ENCODE results near the gene B4GALNT4. TPM values are rescaled to one million over a fixed set of nuclear protein-coding genes. Genes with fewer than 3 reads are reported as not detected.

The B4GALNT4 gene
- total and polyA plus RNA-seq, 12 donors: 0.09 to 1.7 (median 0.56) TPM; not detected in 3

DNA sequence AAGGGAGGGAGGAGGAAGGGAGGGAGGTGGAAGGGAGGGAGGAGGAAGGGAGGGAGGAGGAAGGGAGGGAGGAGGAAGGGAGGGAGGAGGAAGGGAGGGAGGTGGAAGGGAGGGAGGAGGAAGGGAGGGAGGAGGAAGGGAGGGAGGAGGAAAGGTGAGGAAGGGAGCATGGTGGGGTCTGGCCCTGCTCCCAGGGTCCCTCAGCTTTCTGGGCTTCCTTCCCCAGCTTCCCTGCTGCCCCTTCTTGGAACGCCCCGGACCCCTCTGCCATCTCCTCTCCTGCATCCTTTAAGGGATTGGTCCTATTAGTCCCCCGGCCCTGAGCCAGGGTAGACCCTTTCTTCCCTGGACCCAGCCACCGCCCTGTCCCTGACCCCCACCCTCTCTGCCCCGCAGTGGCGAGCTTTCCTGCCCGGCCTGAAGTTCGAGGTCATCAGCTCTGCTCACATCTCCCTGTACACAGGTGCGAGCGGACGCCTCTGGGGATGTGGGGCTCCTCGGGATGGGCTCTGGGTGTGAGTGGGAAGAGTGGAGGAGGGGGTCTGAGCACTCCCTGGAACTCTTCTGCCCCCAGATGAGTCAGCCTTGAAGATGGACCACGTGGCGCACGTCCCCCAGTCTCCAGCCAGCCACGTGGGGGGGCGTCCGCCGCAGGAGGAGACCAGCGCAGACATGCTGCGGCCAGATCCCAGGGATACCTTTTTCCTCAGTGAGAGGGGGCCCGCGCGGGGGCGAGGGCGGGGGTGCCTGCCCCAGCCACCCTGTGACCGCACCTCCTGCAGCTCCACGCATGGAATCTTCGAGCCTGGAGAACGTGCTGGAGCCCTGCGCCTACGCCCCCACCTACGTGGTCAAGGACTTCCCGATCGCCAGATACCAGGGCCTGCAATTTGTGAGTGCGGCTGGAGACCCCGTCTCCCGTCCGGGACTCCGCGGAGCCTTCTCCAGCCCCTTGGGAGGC, 6.0 kb downstream of the B4GALNT4 start:
- intact Hi-C loops (cut with DNase I): loop anchor here in 1 of 10 donors (10.0 kb wide), 1 partner anchor 121 kb away; no protein-coding TSS in a partner anchor
- H3K9me3 ChIP-seq: no peaks in the 10 kb centered on the region
- TF ChIP-seq, protein P1, sequence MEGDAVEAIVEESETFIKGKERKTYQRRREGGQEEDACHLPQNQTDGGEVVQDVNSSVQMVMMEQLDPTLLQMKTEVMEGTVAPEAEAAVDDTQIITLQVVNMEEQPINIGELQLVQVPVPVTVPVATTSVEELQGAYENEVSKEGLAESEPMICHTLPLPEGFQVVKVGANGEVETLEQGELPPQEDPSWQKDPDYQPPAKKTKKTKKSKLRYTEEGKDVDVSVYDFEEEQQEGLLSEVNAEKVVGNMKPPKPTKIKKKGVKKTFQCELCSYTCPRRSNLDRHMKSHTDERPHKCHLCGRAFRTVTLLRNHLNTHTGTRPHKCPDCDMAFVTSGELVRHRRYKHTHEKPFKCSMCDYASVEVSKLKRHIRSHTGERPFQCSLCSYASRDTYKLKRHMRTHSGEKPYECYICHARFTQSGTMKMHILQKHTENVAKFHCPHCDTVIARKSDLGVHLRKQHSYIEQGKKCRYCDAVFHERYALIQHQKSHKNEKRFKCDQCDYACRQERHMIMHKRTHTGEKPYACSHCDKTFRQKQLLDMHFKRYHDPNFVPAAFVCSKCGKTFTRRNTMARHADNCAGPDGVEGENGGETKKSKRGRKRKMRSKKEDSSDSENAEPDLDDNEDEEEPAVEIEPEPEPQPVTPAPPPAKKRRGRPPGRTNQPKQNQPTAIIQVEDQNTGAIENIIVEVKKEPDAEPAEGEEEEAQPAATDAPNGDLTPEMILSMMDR (IDR thresholded peaks at IDR 0.05): no peak
- H3K36me3 ChIP-seq: no peaks in the 10 kb centered on the region
- 92 to 93% methylated on average over 36 to 41 of the region's 41 CpGs for WGBS, 2 donors
- H3K4me1 ChIP-seq: no peaks in the 10 kb centered on the region
- H3K27me3 ChIP-seq: peaks cover 0 to 54% (median 17%) of the 10 kb centered on the region in 7 donors
- DNase-seq (peak in 1 of 2 donors; percentile 8), ATAC-seq (no peak)
- no peak overlapping the region for H3K4me3 ChIP-seq
- H3K27ac ChIP-seq: no peak overlapping the region

DNA sequence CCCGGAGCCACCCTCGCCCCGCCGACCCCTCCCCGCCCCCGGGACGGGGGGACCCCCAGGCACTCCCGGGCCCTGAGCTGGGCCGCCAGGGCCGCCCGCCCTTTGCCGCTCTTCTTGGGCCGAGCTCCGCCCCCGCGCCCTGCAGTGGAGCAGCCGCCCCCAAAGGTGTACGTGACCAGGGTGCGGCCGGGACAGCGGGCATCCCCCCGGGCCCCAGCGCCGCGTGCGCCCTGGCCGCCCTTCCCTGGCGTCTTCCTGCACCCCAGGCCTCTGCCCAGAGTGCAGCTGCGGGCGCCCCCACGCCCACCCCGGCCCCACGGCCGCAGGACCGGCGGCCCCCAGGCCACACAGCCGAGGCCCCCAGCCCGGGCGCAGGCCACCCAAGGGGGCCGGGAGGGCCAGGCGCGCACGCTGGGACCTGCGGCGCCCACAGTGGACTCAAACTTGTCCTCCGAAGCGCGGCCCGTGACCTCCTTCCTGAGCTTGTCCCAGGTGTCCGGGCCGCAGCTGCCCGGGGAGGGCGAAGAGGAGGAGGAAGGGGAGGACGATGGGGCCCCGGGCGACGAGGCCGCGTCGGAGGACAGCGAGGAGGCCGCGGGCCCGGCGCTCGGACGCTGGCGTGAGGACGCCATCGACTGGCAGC, 7.4 kb downstream of the B4GALNT4 start:
- DNase-seq: peak in 1 of 2 donors; percentile 7
- Histone ChIP-seq H3K36me3 (no peaks in the 10 kb centered on the region), H3K9me3 (no peaks in the 10 kb centered on the region), H3K4me1 (no peaks in the 10 kb centered on the region), H3K27me3 (peaks cover 0 to 52% (median 8%) of the 10 kb centered on the region in 7 donors), H3K27ac (no peak overlapping the region), H3K4me3 (no peak overlapping the region)
- TF ChIP-seq, protein P1 (IDR thresholded peaks at IDR 0.05): no peak
- intact Hi-C loops (cut with DNase I): loop anchor here in 1 of 10 donors (10.0 kb wide), 1 partner anchor 122 kb away; no protein-coding TSS in a partner anchor
- WGBS, 2 donors: 94 to 97% methylated on average over 58 to 70 of the region's 70 CpGs
- no peak for ATAC-seq

DNA sequence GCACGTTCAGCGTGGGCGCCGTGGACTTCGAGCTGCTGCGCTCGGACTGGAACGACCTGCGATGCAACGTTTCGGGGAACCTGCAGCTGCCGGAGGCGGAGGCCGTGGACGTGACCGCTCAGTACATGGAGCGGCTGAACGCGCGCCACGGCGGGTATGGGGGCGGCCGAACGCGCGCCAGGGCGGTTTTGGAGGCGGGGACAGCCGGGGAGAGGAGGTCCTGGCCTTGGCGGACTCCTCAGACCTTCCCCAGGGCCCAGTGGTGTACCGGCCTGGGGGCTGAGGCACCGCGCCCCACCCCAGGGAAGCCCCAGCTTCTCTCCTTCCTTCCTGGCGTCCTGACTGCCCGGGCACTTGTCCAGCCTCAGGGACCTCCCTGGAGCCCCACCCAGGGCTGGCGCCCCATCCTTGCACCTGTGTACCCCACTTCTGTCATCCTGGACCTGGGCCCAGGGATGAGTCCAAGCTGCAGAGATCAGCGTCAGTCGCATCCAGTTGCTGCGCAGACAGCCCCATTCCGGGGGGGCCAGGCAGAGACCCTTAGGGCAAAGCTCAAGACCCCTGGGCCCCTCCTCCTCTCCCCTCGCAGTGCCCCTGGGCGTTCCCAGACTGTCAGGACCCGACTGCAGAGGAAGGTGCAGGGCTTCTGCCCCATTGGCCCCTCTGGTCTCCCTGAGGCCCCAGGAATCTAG, 8.0 kb downstream of the B4GALNT4 start:
- Histone ChIP-seq H3K27ac (no peak overlapping the region), H3K4me1 (no peaks in the 10 kb centered on the region), H3K36me3 (no peaks in the 10 kb centered on the region), H3K9me3 (no peaks in the 10 kb centered on the region), H3K27me3 (peaks cover 0 to 54% (median 8%) of the 10 kb centered on the region in 7 donors), H3K4me3 (no peak overlapping the region)
- ATAC-seq: no peak
- TF ChIP-seq, protein P1 (IDR thresholded peaks at IDR 0.05): no peak
- intact Hi-C loops (cut with DNase I): loop anchor here in 1 of 10 donors (10.0 kb wide), 1 partner anchor 123 kb away; no protein-coding TSS in a partner anchor
- DNase-seq: peak in 1 of 2 donors; percentile 8
- WGBS, 2 donors: 90 to 93% methylated on average over 37 to 44 of the region's 44 CpGs

Data from heart right ventricle (tissue), 16 donors.